CD14-positive monocyte (primary cell): Measurements from ENCODE around the gene MAP1LC3B. TPM values are rescaled to one million over a fixed set of nuclear protein-coding genes. Genes with fewer than 3 reads are reported as not detected.

Experiments
- DNase-seq, 3 donors: peaks; one replicate each; pipeline ENCODE4 v3.0.0-alpha.2; 2011 to 2022
- H2AFZ ChIP-seq: 2 replicates; pipeline ENCODE4 v1.6.0; 2012; ENCODE audit warnings: mild to moderate bottlenecking, low read depth, low read length, inconsistent platforms; ENCODE audit not compliant: insufficient read depth, poor library complexity, severe bottlenecking
- H3K27ac ChIP-seq, 2 donors: 1 replicate in 1 of 2; 2 replicates in 1 of 2; pipeline ENCODE4 v1.5.1; 2012 to 2013; ENCODE audit warnings: low read length in 2 of 2, control low read depth in 1 of 2, inconsistent platforms in 1 of 2, low read depth in 1 of 2, mild to moderate bottlenecking in 1 of 2
- H3K27me3 ChIP-seq, 2 donors: one replicate each; pipeline versions ENCODE4 v1.6.0 to v1.6.1; 2011 to 2013; ENCODE audit warnings: low read length in 2 of 2; ENCODE audit not compliant: control insufficient read depth in 2 of 2, insufficient read depth in 2 of 2
- H3K36me3 ChIP-seq, 2 donors: replicated peaks in 1 of 2; 1 replicate in 1 of 2; 2 replicates in 1 of 2; pipeline versions ENCODE4 v1.5.1 to v1.6.1; 2012 to 2013; ENCODE audit warnings: low read length in 2 of 2, control low read depth in 1 of 2, inconsistent platforms in 1 of 2, mild to moderate bottlenecking in 1 of 2; ENCODE audit not compliant: insufficient read depth in 2 of 2, control insufficient read depth in 1 of 2
- H3K4me1 ChIP-seq, 2 donors: 1 replicate in 1 of 2; 2 replicates in 1 of 2; pipeline versions ENCODE4 v1.5.1 to v1.6.1; 2012 to 2013; ENCODE audit warnings: low read length in 2 of 2, control low read depth in 1 of 2, inconsistent platforms in 1 of 2, mild to moderate bottlenecking in 1 of 2, moderate library complexity in 1 of 2; ENCODE audit not compliant: insufficient read depth in 2 of 2, control insufficient read depth in 1 of 2
- H3K4me2 ChIP-seq: replicated peaks from 2 replicates; pipeline ENCODE3; 2012; ENCODE audit warnings: low read length, moderate library complexity, mild to moderate bottlenecking; ENCODE audit not compliant: poor library complexity, severe bottlenecking; ENCODE audit errors: extremely low read depth
- H3K4me3 ChIP-seq, 3 experiments: fragments of 200-600 bp in 1 of 3; sonication (generic) in 1 of 3; replicated peaks in 1 of 3; 1 replicate in 2 of 3; 2 replicates in 1 of 3; pipeline ENCODE4 v1.5.1; 2011 to 2013; ENCODE audit warnings: low read length in 3 of 3, mild to moderate bottlenecking in 3 of 3, control low read depth in 2 of 3, low read depth in 2 of 3, inconsistent platforms in 1 of 3, moderate library complexity in 1 of 3
- H3K79me2 ChIP-seq: 2 replicates; pipeline ENCODE4 v1.6.0; 2012; ENCODE audit warnings: mild to moderate bottlenecking, control low read depth, inconsistent platforms, low read length, moderate library complexity; ENCODE audit not compliant: insufficient read depth
- H3K9ac ChIP-seq: 2 replicates; pipeline ENCODE4 v1.6.0; 2017; ENCODE audit warnings: low read length, mild to moderate bottlenecking; ENCODE audit not compliant: insufficient read depth, poor library complexity, severe bottlenecking
- H3K9me3 ChIP-seq, 2 donors: replicated peaks in 1 of 2; 1 replicate in 1 of 2; 2 replicates in 1 of 2; pipeline versions ENCODE4 v1.5.1 to v1.6.1; 2012 to 2013; ENCODE audit warnings: low read length in 2 of 2, control low read depth in 1 of 2; ENCODE audit not compliant: control insufficient read depth in 1 of 2, insufficient read depth in 1 of 2
- H4K20me1 ChIP-seq: 2 replicates; pipeline ENCODE4 v1.6.0; 2012; ENCODE audit warnings: mild to moderate bottlenecking, low read length, control low read depth, moderate library complexity; ENCODE audit not compliant: insufficient read depth
- H3K27ac Mint-ChIP-seq, 7 donors: one replicate each; pipeline ENCODE4 v1.8.0; 2020; ENCODE audit warnings: mild to moderate bottlenecking in 7 of 7, mixed read lengths in 7 of 7, moderate library complexity in 6 of 7, inconsistent platforms in 2 of 7
- H3K27me3 Mint-ChIP-seq, 3 donors: one replicate each; pipeline ENCODE4 v1.8.0; 2021 to 2022; ENCODE audit warnings: low read depth in 3 of 3, mild to moderate bottlenecking in 3 of 3, mixed read lengths in 3 of 3, moderate library complexity in 3 of 3, inconsistent platforms in 1 of 3
- H3K36me3 Mint-ChIP-seq, 2 donors: one replicate each; pipeline ENCODE4 v1.8.0; 2020; ENCODE audit warnings: mixed read lengths in 2 of 2, inconsistent platforms in 1 of 2, mild to moderate bottlenecking in 1 of 2
- H3K4me1 Mint-ChIP-seq: one replicate; pipeline ENCODE4 v1.8.0; 2020; ENCODE audit warnings: mild to moderate bottlenecking, mixed read lengths
- H3K4me3 Mint-ChIP-seq, 2 donors: one replicate each; pipeline ENCODE4 v1.8.0; 2020; ENCODE audit warnings: mild to moderate bottlenecking in 2 of 2, mixed read lengths in 2 of 2, moderate library complexity in 1 of 2
- H3K9me3 Mint-ChIP-seq, 7 donors: one replicate each; pipeline ENCODE4 v1.8.0; 2020 to 2022; ENCODE audit warnings: mixed read lengths in 7 of 7, mild to moderate bottlenecking in 6 of 7, moderate library complexity in 6 of 7, inconsistent platforms in 2 of 7
- WGBS: methylation state at CpG from one replicate; pipeline ENCODE4 v1.1.5; 2013; ENCODE audit warnings: missing lambda C conversion rate; ENCODE audit not compliant: insufficient coverage; 5-methylcytosine and 5-hydroxymethylcytosine counted together
- intact Hi-C, 2 donors: fragments of 100-400 bp; cut with micrococcal nuclease; formaldehyde crosslinking; loops; one replicate each; pipeline versions ENCODE4 v1.15.0 to v1.15.1; 2023
- polyA plus RNA-seq, 3 donors: library from polyadenylated mRNA; depleted of rRNA in 1 of 3; unstranded in 2 of 3; stranded (reverse) in 1 of 3; fragments of 300-500 nt in 2 of 3; fragments of >200 nt in 1 of 3; fragmentation: Illumina TruSeq in 2 of 3; gene quantifications; 1 replicate in 2 of 3; 2 replicates in 1 of 3; pipeline ENCODE4 v1.2.3, GENCODE V29; 2012 to 2021
- TF ChIP-seq, protein P1 (sequence below): fragments of 200-600 bp; IDR thresholded peaks from one replicate; pipeline ENCODE4 v1.8.0; 2022; ENCODE audit warnings: antibody characterized with exemption, mild to moderate bottlenecking

Gene MAP1LC3B
- polyA plus RNA-seq, 3 donors, result 102 to 147 (median 140) TPM

DNA sequence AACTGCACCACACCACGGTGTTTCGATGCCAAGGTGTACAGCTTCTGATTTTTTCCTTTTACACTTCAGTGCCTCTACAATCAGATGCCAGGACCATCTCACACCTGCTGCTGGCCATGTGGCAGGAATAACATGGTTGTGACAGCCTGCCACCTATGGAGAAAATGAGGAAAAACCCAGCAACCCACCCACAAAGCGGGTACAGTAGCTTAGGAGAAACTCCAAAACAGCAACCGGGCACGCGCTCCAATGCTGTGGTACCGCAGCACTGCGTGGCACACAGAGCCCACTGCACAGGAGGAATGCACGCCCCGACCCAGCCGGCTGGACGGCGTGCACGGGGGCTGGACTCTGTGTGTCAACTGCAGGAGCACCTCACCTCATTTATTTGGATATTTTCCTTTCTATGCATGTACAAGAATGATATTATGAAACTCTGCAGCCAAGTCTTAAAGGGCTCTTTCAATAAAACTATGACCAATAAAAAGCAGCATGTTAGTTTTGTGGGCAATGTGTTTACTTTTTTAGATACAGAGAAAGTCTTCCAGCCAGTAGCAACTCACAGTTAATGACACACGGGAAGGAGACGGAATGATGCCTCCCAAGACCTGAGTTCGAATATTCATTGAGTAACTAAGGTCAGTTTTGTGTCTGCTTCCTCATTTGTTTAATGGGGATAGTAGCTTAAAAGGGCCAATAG is 45.9 kb downstream of the MAP1LC3B start:
- 97% methylated on average over 5 of the region's 17 CpGs for WGBS
- H3K9me3 ChIP-seq, result no peaks in the 10 kb centered on the region
- Mint-ChIP-seq H3K36me3 (peaks cover 4 to 8% of the 10 kb centered on the region in 2 donors), H3K4me1 (peaks cover 10% of the 10 kb centered on the region), H3K9me3 (peaks cover 0 to 2% (median 0%) of the 10 kb centered on the region in 7 donors), H3K27ac (peak overlapping the region in 1 of 7 donors; percentile 33), H3K4me3 (no peak overlapping the region), H3K27me3 (peaks cover 0 to 5% (median 3%) of the 10 kb centered on the region in 3 donors)
- no peak overlapping the region for H3K9ac ChIP-seq
- no peak overlapping the region for H3K27ac ChIP-seq
- peaks cover 0 to 3% of the 10 kb centered on the region in 2 donors for H3K27me3 ChIP-seq
- H3K4me1 ChIP-seq, result no peaks in the 10 kb centered on the region
- DNase-seq, result no peak
- peaks cover 20% of the 10 kb centered on the region for H4K20me1 ChIP-seq
- H2AFZ ChIP-seq, result no peak overlapping the region
- H3K36me3 ChIP-seq, result no peaks in the 10 kb centered on the region
- TF ChIP-seq, protein P1, sequence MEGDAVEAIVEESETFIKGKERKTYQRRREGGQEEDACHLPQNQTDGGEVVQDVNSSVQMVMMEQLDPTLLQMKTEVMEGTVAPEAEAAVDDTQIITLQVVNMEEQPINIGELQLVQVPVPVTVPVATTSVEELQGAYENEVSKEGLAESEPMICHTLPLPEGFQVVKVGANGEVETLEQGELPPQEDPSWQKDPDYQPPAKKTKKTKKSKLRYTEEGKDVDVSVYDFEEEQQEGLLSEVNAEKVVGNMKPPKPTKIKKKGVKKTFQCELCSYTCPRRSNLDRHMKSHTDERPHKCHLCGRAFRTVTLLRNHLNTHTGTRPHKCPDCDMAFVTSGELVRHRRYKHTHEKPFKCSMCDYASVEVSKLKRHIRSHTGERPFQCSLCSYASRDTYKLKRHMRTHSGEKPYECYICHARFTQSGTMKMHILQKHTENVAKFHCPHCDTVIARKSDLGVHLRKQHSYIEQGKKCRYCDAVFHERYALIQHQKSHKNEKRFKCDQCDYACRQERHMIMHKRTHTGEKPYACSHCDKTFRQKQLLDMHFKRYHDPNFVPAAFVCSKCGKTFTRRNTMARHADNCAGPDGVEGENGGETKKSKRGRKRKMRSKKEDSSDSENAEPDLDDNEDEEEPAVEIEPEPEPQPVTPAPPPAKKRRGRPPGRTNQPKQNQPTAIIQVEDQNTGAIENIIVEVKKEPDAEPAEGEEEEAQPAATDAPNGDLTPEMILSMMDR, result no peak
- H3K79me2 ChIP-seq, result no peaks in the 10 kb centered on the region
- H3K4me2 ChIP-seq, result no peak overlapping the region
- intact Hi-C loops, result no loop called here
- no peak overlapping the region for H3K4me3 ChIP-seq

DNA sequence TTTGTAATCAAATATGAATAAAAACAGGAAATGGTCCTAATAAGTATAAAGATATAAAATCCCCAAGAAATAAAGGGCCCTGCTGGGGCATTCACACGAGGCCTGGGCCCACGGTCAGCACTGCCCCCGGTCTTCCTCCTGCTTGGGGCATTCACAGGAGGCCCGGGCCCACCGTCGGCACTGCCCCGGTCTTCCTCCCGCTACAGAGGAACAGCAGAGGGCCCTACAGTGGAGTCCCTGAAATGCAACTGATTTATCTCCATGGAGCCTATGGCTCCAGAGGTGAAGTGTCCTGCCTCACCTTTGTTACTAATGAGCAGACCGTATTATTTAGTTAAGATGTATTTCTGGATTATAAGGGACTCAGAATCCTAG is 46.5 kb downstream of the MAP1LC3B start:
- Histone ChIP-seq H3K27me3 (peaks cover 0 to 3% of the 10 kb centered on the region in 2 donors), H3K4me3 (no peak overlapping the region), H3K9ac (no peak overlapping the region), H3K27ac (no peak overlapping the region), H3K4me2 (no peak overlapping the region), H3K4me1 (no peaks in the 10 kb centered on the region), H3K36me3 (no peaks in the 10 kb centered on the region), H4K20me1 (peaks cover 20% of the 10 kb centered on the region), H3K79me2 (no peaks in the 10 kb centered on the region), H3K9me3 (no peaks in the 10 kb centered on the region), H2AFZ (no peak overlapping the region)
- DNase-seq, result no peak
- WGBS, result 97% methylated on average over 8 of the region's 9 CpGs
- Mint-ChIP-seq H3K36me3 (peaks cover 4 to 6% of the 10 kb centered on the region in 2 donors), H3K4me3 (no peak overlapping the region), H3K27ac (no peak overlapping the region), H3K9me3 (no peaks in the 10 kb centered on the region), H3K4me1 (peaks cover 10% of the 10 kb centered on the region), H3K27me3 (peaks cover 0 to 3% (median 3%) of the 10 kb centered on the region in 3 donors)
- intact Hi-C loops, result no loop called here
- TF ChIP-seq, protein P1, result no peak
